Endothelial cell of umbilical vein (primary cell): ENCODE results near the gene DYNC1LI1. TPM values are rescaled to one million over a fixed set of nuclear protein-coding genes. Genes with fewer than 3 reads are reported as not detected.
A peak's percentile ranks its signal among the peaks of the same experiment; 100 is the strongest.

Experiments used
- BruUV-seq: library from RNA; stranded (reverse); fragments of 400-500 nt; replicated peaks from 2 replicates; lab custom pipeline; 2021; lab: Mats Ljungman, UMichigan
- CTCF ChIA-PET: fragments of 300-600, 350-600 bp; sonication (Branson Sonifier 250); formaldehyde crosslinking; loops from one replicate; lab custom pipeline; 2021; ENCODE audit warnings: antibody characterized with exemption, inconsistent platforms; lab: Charles Lee
- POLR2A ChIA-PET: fragments of 300-600, 350-600 bp; sonication (Branson Sonifier 250); formaldehyde crosslinking; loops from one replicate; lab custom pipeline; 2021; ENCODE audit warnings: antibody characterized with exemption, inconsistent platforms; lab: Charles Lee
- DNase-seq: peaks from one replicate; pipeline ENCODE4 v3.0.0-alpha.2; 2011; ENCODE audit warnings: low read depth, low spot score
- FAIRE-seq: peaks from 2 replicates; lab custom pipeline; 2011; peaks lifted over from hg19 to GRCh38; lab: Jason Lieb, UNC
- H2AFZ ChIP-seq: 2 replicates; pipeline ENCODE4 v1.6.0; 2012; ENCODE audit warnings: low read depth, low read length, control low read depth, inconsistent platforms
- H3K27ac ChIP-seq: 2 replicates; pipeline ENCODE4 v1.5.1; 2011; ENCODE audit warnings: low read depth, mild to moderate bottlenecking, control low read depth, low read length, moderate library complexity; ENCODE audit not compliant: insufficient read depth
- H3K27me3 ChIP-seq, 2 experiments: 2 replicates each; pipeline versions ENCODE4 v1.6.0 to v1.6.1; 2011; ENCODE audit warnings: low read length in 2 of 2, mixed read lengths in 1 of 2; ENCODE audit not compliant: control insufficient read depth in 2 of 2, insufficient read depth in 2 of 2
- H3K36me3 ChIP-seq, 2 experiments: 2 replicates in 1 of 2; 3 replicates in 1 of 2; pipeline ENCODE4 v1.5.1; 2011; ENCODE audit warnings: low read length in 2 of 2, mild to moderate bottlenecking in 1 of 2, moderate library complexity in 1 of 2; ENCODE audit not compliant: control insufficient read depth in 2 of 2, insufficient read depth in 2 of 2; ENCODE audit errors: extremely low read depth in 1 of 2
- H3K4me1 ChIP-seq: 3 replicates; pipeline ENCODE4 v1.5.1; 2011; ENCODE audit warnings: mild to moderate bottlenecking, low read length; ENCODE audit not compliant: control insufficient read depth, insufficient read depth; ENCODE audit errors: extremely low read depth
- H3K4me2 ChIP-seq: 2 replicates; pipeline ENCODE4 v1.6.1; 2011; ENCODE audit warnings: low read length, control low read depth, mixed read lengths; ENCODE audit not compliant: insufficient read depth
- H3K4me3 ChIP-seq, 3 experiments: fragments of 200-600 bp in 1 of 3; sonication (generic), shearing (Covaris generic) in 1 of 3; replicated peaks in 1 of 3; 2 replicates each; pipeline ENCODE4 v1.5.1; 2011 to 2016; ENCODE audit warnings: control low read depth in 3 of 3, low read length in 3 of 3, mild to moderate bottlenecking in 2 of 3, inconsistent platforms in 1 of 3, low read depth in 1 of 3, moderate library complexity in 1 of 3; ENCODE audit not compliant: insufficient read depth in 1 of 3
- H3K79me2 ChIP-seq: 2 replicates; pipeline ENCODE4 v1.6.0; 2012; ENCODE audit warnings: low read length, inconsistent platforms; ENCODE audit not compliant: control insufficient read depth, insufficient read depth
- H3K9ac ChIP-seq: replicated peaks from 2 replicates; pipeline ENCODE3; 2011; ENCODE audit warnings: low read length, control low read depth; ENCODE audit not compliant: insufficient read depth; ENCODE audit errors: extremely low read depth
- H3K9me1 ChIP-seq: replicated peaks from 3 replicates; pipeline ENCODE4 v1.6.0; 2011; ENCODE audit warnings: mild to moderate bottlenecking, low read length; ENCODE audit not compliant: control insufficient read depth, insufficient read depth; ENCODE audit errors: extremely low read depth
- H3K9me3 ChIP-seq: replicated peaks from 2 replicates; pipeline ENCODE4 v1.5.1; 2012; ENCODE audit warnings: low read length, inconsistent platforms; ENCODE audit not compliant: control insufficient read depth, insufficient read depth
- H4K20me1 ChIP-seq: replicated peaks from 2 replicates; pipeline ENCODE3; 2011; ENCODE audit warnings: mild to moderate bottlenecking, low read length; ENCODE audit not compliant: control insufficient read depth, insufficient read depth; ENCODE audit errors: extremely low read depth
- EZH2 ChIP-seq: IDR thresholded peaks from 2 replicates; pipeline ENCODE4 v1.6.1; 2012; ENCODE audit warnings: borderline replicate concordance, low read depth, mild to moderate bottlenecking, moderate library complexity, low read length, inconsistent platforms; ENCODE audit not compliant: severe bottlenecking
- FOS ChIP-seq: IDR thresholded peaks from 2 replicates; pipeline ENCODE4 v1.6.1; 2011; ENCODE audit warnings: mild to moderate bottlenecking, low read length, moderate library complexity, borderline replicate concordance; ENCODE audit not compliant: insufficient read depth
- GATA2 ChIP-seq: IDR thresholded peaks from 2 replicates; pipeline ENCODE4 v1.7.0; 2011; ENCODE audit warnings: low read depth, mild to moderate bottlenecking, moderate library complexity, mixed read lengths, low read length; ENCODE audit not compliant: insufficient read length, insufficient read depth
- JUN ChIP-seq: IDR thresholded peaks from 2 replicates; pipeline ENCODE4 v1.6.1; 2011; ENCODE audit warnings: borderline replicate concordance, low read depth; ENCODE audit not compliant: insufficient read length, insufficient read depth
- MYC ChIP-seq: IDR thresholded peaks from one replicate; pipeline ENCODE4 v1.6.1; 2011; ENCODE audit warnings: mild to moderate bottlenecking, low read depth, low read length
- dilution Hi-C: fragments of 300-500 bp; cut with MboI; formaldehyde crosslinking; loops from one replicate; pipeline ENCODE4 v1.15.0; 2019; ENCODE audit warnings: low sequenced_read_pairs; ENCODE audit not compliant: extremely low pct_ligation_motif_present
- intact Hi-C: fragments of 100-400 bp; cut with micrococcal nuclease; formaldehyde crosslinking; loops from one replicate; pipeline ENCODE4 v1.10.0; 2022
- polyA plus RNA-seq, 4 experiments: library from polyadenylated mRNA; depleted of rRNA in 3 of 4; stranded (reverse) in 3 of 4; unstranded in 1 of 4; fragments of >200 nt; gene quantifications; 2 replicates each; pipeline versions ENCODE4 v1.2.1 to v1.2.3, GENCODE V29; 2011 to 2012; ENCODE audit warnings: missing spikeins in 1 of 4
- total RNA-seq: library from RNA; stranded (reverse); gene quantifications from 2 replicates; pipeline ENCODE4 v1.2.3, GENCODE V29; 2021
- TF ChIP-seq, protein P1 (sequence below), 2 donors: IDR thresholded peaks; 1 replicate in 1 of 2; 2 replicates in 1 of 2; pipeline ENCODE4 v1.5.1; 2011; ENCODE audit warnings: low read length in 2 of 2, mild to moderate bottlenecking in 2 of 2, moderate library complexity in 2 of 2, control low read depth in 1 of 2, inconsistent platforms in 1 of 2, low read depth in 1 of 2; ENCODE audit not compliant: insufficient read depth in 1 of 2; ENCODE audit errors: extremely low read depth in 1 of 2
- TF ChIP-seq, protein P2 (sequence below): IDR thresholded peaks from 2 replicates; pipeline ENCODE4 v1.6.1; 2011; ENCODE audit not compliant: insufficient read depth, insufficient read length

The DYNC1LI1 gene
- total and polyA plus RNA-seq, 2 donors (not counting 3 experiments of a cell fraction or from before 2014, with no cell fraction given) = 14.9 to 47.6 TPM

DNA sequence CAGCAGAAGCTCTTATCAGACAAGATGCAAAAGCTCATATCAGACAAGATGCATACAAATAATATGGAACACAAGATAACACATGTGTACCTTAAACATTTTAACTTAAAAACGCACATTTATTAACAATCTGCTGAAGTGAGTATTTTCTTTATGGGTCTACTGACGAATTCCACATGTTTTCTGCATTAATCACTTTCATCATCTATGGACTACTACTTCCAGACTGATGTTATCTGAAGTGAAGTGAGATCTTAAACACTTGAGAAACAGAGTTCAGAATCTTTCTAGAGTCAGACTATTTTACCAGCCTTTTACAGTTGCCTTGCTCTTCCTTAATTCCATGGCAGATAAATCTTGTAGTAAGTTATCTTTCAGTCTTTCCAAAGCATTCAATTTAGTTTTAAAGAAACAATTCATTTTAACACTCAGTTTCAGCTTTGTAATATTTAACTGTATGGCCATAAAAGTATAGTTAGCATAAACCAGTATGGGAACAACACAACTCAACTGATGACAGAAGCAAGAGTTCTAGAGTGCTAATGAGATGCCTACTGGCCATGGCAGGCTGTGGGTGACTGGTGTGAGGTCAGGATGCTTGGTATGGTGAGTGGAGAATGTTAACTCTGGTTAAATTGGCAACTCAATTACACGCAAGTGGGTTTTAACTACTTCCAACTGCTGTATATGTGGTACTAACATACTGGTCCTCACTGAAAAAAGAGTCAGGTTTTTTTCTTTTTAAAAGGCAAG, 77.8 kb downstream of the DYNC1LI1 start:
- CTCF ChIA-PET = interaction anchor here (0.8 to 1.7 kb wide), 6 partner anchors 9 to 118 kb away, joined by 3 to 5 read pairs (median 4); partner anchors contain the start of gene CMTM6
- H3K4me3 ChIP-seq = no peak overlapping the region
- intact Hi-C loops (no loop called here), dilution Hi-C loops (no loop called here)
- no peak overlapping the region for H2AFZ ChIP-seq
- no peaks in the 10 kb centered on the region for H3K27me3 ChIP-seq
- H3K4me2 ChIP-seq = no peak overlapping the region
- H3K36me3 ChIP-seq = peaks cover 0 to 3% of the 10 kb centered on the region in 2 experiments
- H3K9me1 ChIP-seq = no peaks in the 10 kb centered on the region
- no peaks in the 10 kb centered on the region for H3K9me3 ChIP-seq
- H3K27ac ChIP-seq = no peak overlapping the region
- H3K4me1 ChIP-seq = peaks cover 14% of the 10 kb centered on the region
- DNase-seq (no peak), FAIRE-seq (peak; percentile 40)
- POLR2A ChIA-PET = no interaction called here
- H3K79me2 ChIP-seq = peaks cover 40% of the 10 kb centered on the region
- BruUV-seq = no TSS peak
- no peak overlapping the region for H3K9ac ChIP-seq
- TF ChIP-seq FOS = no peak
- TF ChIP-seq, protein P1, sequence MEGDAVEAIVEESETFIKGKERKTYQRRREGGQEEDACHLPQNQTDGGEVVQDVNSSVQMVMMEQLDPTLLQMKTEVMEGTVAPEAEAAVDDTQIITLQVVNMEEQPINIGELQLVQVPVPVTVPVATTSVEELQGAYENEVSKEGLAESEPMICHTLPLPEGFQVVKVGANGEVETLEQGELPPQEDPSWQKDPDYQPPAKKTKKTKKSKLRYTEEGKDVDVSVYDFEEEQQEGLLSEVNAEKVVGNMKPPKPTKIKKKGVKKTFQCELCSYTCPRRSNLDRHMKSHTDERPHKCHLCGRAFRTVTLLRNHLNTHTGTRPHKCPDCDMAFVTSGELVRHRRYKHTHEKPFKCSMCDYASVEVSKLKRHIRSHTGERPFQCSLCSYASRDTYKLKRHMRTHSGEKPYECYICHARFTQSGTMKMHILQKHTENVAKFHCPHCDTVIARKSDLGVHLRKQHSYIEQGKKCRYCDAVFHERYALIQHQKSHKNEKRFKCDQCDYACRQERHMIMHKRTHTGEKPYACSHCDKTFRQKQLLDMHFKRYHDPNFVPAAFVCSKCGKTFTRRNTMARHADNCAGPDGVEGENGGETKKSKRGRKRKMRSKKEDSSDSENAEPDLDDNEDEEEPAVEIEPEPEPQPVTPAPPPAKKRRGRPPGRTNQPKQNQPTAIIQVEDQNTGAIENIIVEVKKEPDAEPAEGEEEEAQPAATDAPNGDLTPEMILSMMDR (IDR thresholded peaks at IDR 0.05; ENCODE audit: extremely low read depth in 1 of 2, insufficient read depth in 1 of 2, low read depth in 1 of 2, low read length in 2 of 2) = no peak
- TF ChIP-seq, protein P2, sequence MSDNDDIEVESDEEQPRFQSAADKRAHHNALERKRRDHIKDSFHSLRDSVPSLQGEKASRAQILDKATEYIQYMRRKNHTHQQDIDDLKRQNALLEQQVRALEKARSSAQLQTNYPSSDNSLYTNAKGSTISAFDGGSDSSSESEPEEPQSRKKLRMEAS = no peak
- no peak for TF ChIP-seq JUN
- TF ChIP-seq MYC = no peak
- no peak for TF ChIP-seq EZH2
- no peak for TF ChIP-seq GATA2
- H4K20me1 ChIP-seq = peaks cover 9% of the 10 kb centered on the region
